Activated CD4-positive, alpha-beta T cell treated with anti-CD3 and anti-CD28 coated beads, Interleukin-2, Interleukin-4, amounts not matched to agents 100 ng/mL and 50 ng/mL, durations not matched to agents 16 hours and 8 hours (primary cell): ENCODE data around the gene ENTPD7.
A peak's percentile ranks its signal among the peaks of the same experiment; 100 is the strongest.
"Not testable (repeated sequence)": the region's sequence is repeated elsewhere in the genome, so short reads cannot be mapped to it uniquely, and the experiment has no call there.

Source experiments
- DNase-seq: peaks from one replicate; pipeline ENCODE4 v3.0.0-alpha.2; 2020; ENCODE audit warnings: low spot score

The ENTPD7 gene

GRCh38 chr10:99659031-99659867, at the start of gene ENTPD7:
Gene ENTPD7, plus strand, starts transcription at chr10:99659509. Its CDS starts 448 bp downstream, at chr10:99659957.
- peak; percentile 96 for DNase-seq

- DNase-seq = no peak
Observed at GRCh38 chr10:99610221-99610620, 49.1 kb upstream of the ENTPD7 start.

- DNase-seq = no peak
Observed at GRCh38 chr10:99611326-99611725, 48.0 kb upstream of the ENTPD7 start.

GRCh38 chr10:99612167-99612831, 47.0 kb upstream of the ENTPD7 start:
- peak; percentile 59 for DNase-seq

GRCh38 chr10:99615426-99615825, 43.9 kb upstream of the ENTPD7 start:
- no peak for DNase-seq

GRCh38 chr10:99617696-99618095, 41.6 kb upstream of the ENTPD7 start:
- DNase-seq = no peak

- peak; percentile 34 for DNase-seq
Observed at GRCh38 chr10:99619090-99619800, 40.1 kb upstream of the ENTPD7 start.

- DNase-seq = no peak
Observed at GRCh38 chr10:99619851-99620710, 39.2 kb upstream of the ENTPD7 start, which contains the start of gene SLC25A28. Gene SLC25A28, minus strand, starts transcription at chr10:99620439. Its CDS starts 104 bp downstream, at chr10:99620335.

GRCh38 chr10:99620711-99621453, 38.4 kb upstream of the ENTPD7 start:
- DNase-seq = peak; percentile 97

GRCh38 chr10:99621454-99622251, 37.7 kb upstream of the ENTPD7 start:
- DNase-seq = no peak

- no peak for DNase-seq
Observed at GRCh38 chr10:99623919-99624318, 35.4 kb upstream of the ENTPD7 start.

GRCh38 chr10:99625124-99625523, 34.2 kb upstream of the ENTPD7 start:
- not testable (repeated sequence) for DNase-seq

- no peak for DNase-seq
Observed at GRCh38 chr10:99628923-99629624, 30.2 kb upstream of the ENTPD7 start.

GRCh38 chr10:99629625-99629978, 29.7 kb upstream of the ENTPD7 start:
- no peak for DNase-seq

- DNase-seq = no peak
Observed at GRCh38 chr10:99630433-99630832, 28.9 kb upstream of the ENTPD7 start.

GRCh38 chr10:99630991-99631390, 28.3 kb upstream of the ENTPD7 start:
- no peak for DNase-seq

- no peak for DNase-seq
Observed at GRCh38 chr10:99631496-99631895, 27.8 kb upstream of the ENTPD7 start.

- no peak for DNase-seq
Observed at GRCh38 chr10:99633832-99634231, 25.5 kb upstream of the ENTPD7 start.

GRCh38 chr10:99647601-99648151, 11.6 kb upstream of the ENTPD7 start:
- no peak for DNase-seq
